C4-2B (cell line): ENCODE results near the gene KCNN4.

ENCODE experiments used
- ZFX ChIP-seq: fragments of 450-650 bp; IDR thresholded peaks from 2 replicates; pipeline ENCODE4 v1.6.1; 2017
- TF ChIP-seq, protein P1 (sequence below): fragments of 450-650 bp; conservative IDR thresholded peaks from 2 replicates; pipeline ENCODE4 v1.5.1; 2017; ENCODE audit warnings: mild to moderate bottlenecking

DNA sequence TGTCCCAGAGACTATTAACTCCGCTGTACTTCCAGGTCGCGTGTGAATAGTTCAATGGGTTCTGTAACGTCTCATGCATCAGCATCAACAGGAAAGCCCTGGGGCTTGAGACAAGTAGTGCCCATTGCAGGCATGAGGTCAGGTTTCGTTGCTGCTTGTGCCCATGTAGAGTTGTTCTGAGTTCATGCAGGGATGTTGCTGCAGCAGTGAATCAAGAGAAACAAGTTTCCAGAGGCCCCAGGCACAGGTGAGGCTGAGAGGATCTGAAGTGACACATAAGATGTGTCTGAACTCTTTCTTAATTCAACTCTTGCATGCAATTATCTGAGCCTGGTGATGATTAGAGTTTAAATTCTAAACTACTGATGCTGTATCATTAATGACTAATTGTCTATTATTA, 37.7 kb upstream of the KCNN4 start:
- TF ChIP-seq, protein P1, sequence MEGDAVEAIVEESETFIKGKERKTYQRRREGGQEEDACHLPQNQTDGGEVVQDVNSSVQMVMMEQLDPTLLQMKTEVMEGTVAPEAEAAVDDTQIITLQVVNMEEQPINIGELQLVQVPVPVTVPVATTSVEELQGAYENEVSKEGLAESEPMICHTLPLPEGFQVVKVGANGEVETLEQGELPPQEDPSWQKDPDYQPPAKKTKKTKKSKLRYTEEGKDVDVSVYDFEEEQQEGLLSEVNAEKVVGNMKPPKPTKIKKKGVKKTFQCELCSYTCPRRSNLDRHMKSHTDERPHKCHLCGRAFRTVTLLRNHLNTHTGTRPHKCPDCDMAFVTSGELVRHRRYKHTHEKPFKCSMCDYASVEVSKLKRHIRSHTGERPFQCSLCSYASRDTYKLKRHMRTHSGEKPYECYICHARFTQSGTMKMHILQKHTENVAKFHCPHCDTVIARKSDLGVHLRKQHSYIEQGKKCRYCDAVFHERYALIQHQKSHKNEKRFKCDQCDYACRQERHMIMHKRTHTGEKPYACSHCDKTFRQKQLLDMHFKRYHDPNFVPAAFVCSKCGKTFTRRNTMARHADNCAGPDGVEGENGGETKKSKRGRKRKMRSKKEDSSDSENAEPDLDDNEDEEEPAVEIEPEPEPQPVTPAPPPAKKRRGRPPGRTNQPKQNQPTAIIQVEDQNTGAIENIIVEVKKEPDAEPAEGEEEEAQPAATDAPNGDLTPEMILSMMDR, result no peak
- TF ChIP-seq ZFX, result no peak
